HG03354 (cell line): ENCODE measurements around the gene SPDYE3.
A peak's percentile ranks its signal among the peaks of the same experiment; 100 is the strongest.
"Not testable (repeated sequence)": the region's sequence is repeated elsewhere in the genome, so short reads cannot be mapped to it uniquely, and the experiment has no call there.

Experiments used
- ATAC-seq: cut with Tn5 transposase; IDR thresholded peaks from one replicate; pipeline ENCODE4 v1.9.1; 2021; ENCODE audit warnings: mild to moderate bottlenecking; ENCODE audit not compliant: unreplicated experiment, poor library complexity, severe bottlenecking

Gene SPDYE3

GRCh38 chr7:100287191-100287969, 20.1 kb upstream of the SPDYE3 start:
- ATAC-seq = not testable (repeated sequence)

DNA sequence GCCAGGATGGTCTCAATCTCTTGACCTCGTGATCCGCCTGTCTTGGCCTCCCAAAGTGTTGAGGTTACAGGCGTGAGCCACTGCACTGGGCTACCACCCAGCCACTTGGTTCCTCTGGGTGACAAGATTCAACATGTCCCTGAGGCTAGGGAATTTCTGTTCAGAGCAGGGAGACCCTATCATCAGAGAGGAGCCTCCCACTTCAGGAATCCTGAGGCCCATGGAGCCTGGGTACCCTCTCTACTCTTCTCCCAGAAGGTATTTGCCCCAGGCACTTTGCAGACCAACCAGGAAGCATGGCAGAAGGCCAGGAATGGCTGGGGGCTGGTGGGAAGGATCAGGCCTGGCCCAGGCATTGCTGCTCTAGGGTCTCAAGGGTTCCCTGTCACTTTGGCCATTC, 19.2 kb upstream of the SPDYE3 start:
- not testable (repeated sequence) for ATAC-seq

DNA sequence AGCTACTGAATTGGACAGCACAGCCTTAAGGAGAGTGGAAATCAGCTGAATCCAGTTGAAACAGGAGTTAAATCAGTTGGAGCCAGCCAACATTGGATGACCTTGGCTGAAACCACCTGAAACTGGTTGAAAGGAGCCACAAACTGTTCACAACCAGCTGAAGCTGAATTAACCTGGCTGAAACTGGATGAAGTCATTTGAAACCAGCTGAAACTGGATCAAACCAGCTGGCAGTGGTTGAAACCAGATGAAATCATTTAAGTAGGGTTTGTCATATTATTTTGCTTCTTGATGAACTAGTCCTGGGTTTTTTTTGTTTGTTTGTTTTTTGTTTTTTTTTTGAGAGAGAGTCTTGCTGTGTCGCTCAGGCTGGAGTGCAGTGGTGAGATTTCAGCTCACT, 15.3 kb upstream of the SPDYE3 start:
- ATAC-seq = not testable (repeated sequence)

DNA sequence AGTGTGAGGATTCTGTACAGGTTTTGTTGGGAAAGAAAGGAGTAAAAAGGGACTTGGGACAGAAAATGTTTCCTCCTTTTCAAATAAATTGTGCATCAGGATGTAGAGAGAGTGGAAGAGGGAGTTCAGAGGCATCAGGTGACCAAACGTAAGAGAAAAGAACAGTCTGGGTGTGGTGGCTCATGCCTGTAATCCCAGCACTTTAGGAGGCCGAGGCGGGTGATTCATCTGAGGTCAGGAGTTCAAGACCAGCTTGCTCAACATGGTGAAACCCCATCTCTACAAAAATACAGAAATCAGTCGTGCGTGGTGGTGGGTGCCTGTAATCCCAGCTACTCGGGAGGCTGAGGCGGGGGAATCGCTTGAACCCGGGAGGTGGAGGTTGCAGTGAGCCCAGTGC, 12.2 kb upstream of the SPDYE3 start:
- ATAC-seq = not testable (repeated sequence)

DNA sequence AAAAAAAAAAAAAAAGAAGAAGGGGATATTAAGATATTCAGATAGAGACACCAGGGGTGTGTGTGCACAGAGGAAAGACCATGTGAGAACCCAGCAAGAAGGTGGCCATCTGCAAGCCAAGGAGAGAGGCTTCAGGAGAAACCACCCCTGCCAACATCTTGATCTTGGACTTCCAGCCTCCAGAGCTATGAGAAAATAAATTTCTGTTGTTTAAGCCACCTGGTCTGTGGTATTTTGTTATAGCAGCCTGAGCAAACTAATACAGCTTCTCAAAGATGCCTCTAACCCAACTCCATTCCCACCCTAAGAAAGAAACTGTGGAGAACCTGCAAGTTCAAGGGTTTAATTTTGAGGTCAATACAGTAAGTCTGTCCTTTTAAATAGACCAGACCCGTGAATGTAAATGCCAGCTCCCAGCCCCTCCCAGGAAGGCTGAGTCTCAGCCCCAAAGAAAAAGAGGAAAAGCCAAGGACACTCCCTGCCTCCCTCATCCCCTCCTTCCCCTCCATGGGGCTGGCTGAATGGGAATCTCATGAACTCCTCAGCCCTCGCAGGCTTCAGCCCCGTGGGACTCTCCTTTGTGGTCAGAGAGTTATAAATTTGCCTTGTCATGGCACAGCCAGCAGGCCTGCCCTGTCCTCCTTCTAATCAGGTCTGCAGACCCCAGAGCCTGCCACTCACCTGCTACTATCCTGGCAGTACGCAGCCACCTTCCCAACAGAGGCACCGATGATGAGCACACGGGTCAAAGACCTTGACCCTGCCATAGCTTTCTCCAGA, 9.5 kb upstream of the SPDYE3 start:
- not testable (repeated sequence) for ATAC-seq

- ATAC-seq = not testable (repeated sequence)
These were observed 8.9 kb upstream of the SPDYE3 start for GRCh38 chr7:100298632-100298895.

GRCh38 chr7:100304526-100304925, 3.0 kb upstream of the SPDYE3 start:
- not testable (repeated sequence) for ATAC-seq

GRCh38 chr7:100318329-100318728, 10.8 kb downstream of the SPDYE3 start:
- not testable (repeated sequence) for ATAC-seq

GRCh38 chr7:100321648-100322047, 14.1 kb downstream of the SPDYE3 start:
- not testable (repeated sequence) for ATAC-seq

GRCh38 chr7:100324194-100324593, 16.7 kb downstream of the SPDYE3 start:
- ATAC-seq = not testable (repeated sequence)

DNA sequence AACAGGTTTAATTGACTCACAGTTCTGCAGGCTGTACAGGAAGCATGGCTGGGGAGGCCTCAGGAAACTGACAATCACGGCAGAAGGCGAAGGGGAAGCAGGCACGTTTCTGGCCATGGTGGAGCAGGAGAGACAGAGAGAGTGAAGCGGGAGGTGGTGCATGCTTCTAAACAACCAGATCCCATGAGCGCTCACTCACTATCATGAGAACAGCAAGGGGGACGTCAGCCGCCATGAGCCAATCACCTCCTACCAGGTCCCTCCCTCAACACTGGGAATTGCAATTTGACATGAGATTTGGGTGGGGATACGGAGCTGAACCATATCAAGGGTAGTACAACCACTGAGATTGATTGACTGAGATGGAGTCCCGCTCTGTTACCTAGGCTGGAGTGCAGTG, 18.2 kb downstream of the SPDYE3 start:
- ATAC-seq = not testable (repeated sequence)

DNA sequence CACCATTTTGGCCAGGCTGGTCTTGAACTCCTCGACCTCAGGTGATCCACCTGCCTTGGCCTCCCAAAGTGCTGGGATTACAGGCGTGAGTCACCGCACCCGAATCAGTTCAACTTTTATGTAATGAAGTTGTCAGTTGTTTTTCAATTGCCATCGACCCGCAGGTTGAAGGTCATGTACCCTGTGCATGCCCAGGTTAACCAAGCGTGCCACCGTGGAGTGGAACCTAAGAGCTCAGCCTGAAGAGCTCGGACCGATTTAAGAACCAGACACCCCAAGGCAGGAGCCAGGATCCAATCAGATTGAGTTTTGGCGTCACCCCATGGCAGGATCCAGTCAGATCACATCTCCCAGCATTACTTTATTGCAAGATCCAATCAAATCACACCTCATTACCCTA, 19.4 kb downstream of the SPDYE3 start:
- not testable (repeated sequence) for ATAC-seq

DNA sequence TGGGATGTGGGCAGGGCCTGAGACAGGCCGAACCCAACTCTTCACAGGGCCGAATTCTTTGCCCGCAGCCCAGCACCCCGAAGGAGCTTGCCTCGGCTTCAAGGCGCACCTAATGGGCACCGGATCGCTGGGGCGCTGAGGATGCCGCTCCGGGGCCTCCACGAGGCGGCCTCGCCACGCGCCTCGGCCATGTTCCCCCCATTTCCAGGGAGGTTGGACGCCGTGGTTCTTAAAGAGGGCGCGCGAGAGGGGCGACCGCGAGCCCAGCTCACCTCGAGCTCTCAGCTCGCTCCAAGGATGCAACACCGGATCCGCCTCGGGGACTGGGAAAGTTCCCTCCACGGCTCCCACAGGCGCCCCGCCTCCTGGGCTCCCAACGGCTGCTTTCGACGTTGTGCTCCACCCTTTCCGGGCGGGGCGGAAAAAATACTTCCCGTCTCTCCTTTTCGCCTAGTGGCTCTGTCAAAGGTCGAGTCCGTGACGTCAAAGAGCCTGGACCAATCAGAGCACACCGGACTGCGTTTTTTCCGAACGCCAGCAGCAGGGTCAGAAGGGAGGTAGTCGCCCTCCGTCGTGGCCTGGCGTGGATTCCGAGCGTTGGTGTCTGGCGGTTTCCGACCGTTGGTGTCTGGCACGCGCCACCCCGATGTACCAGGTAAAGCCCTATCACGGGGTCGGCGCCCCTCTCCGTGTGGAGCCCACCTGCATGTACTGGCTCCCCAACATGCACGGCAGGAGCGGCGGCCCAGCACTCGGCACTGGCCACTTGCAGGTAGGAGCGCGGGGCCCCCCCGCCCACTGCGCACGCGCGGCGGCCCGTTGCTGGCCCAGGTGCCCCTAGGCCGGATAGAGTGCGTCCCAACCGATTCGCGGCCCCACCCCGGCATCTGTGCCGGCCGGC, 28.3 kb downstream of the SPDYE3 start:
- ATAC-seq = peak; percentile 96

DNA sequence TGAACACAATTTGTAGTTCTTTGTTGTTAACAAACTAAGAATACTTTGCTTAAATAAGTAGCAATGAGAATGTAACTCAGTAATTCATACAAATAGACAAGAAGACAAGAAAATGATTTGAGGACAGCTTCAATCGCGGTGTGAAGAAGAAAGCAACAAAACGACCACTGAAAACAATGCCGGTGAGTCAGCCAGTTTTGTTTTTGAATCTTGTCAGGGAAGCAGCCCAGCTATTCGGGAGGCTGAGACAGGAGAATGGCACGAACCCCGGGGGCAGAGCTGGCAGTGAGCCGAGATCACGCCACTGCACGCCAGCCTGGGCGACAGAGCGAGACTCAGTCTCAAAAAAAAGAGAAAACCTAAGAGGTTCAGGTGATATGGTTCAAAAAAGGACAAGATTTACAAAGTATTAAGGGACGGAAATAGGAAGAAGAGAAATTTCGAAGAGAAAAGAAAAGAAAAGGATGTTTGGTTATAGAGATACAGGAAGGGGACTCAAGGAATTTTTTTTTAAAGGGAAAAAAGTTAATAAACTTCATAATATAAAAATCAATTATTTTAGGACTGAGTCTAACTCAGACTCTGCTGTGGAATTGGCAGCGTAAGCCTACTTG, 30.7 kb downstream of the SPDYE3 start:
- not testable (repeated sequence) for ATAC-seq

GRCh38 chr7:100341286-100341685, 33.8 kb downstream of the SPDYE3 start:
- not testable (repeated sequence) for ATAC-seq

GRCh38 chr7:100342765-100343164, 35.3 kb downstream of the SPDYE3 start:
- no peak for ATAC-seq

DNA sequence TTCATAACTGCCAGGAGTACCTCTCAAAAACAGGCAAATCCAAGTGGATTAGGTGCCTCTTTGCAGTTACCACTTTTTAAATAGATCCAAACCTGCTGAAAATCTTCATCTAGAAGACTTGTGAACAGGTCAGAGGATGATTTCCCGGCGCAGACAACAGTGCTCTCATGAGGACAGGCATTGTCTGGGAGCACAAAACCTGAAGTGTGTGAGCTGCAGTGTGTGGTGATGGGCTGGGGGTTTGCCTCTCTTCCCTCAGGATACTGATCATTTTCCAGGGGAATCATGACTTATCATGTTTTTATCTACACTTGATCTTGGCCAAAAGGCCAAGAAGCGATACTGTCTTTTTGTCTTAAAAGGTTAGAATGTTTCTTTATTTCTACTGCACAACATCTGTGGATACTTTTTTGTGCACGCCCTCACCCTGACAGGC, 36.6 kb downstream of the SPDYE3 start:
- peak; percentile 2 for ATAC-seq

GRCh38 chr7:100344560-100345287, 37.2 kb downstream of the SPDYE3 start:
- ATAC-seq = peak; percentile 83

- ATAC-seq = peak; percentile 40
These were observed 37.8 kb downstream of the SPDYE3 start for GRCh38 chr7:100345288-100345672.
